OCI-LY7 (cell line): ENCODE results near the gene E2F3. TPM values are rescaled to one million over a fixed set of nuclear protein-coding genes. Genes with fewer than 3 reads are reported as not detected.

Experiments
- BruUV-seq: library from RNA; stranded (reverse); fragments of 400-500 nt; replicated peaks from 2 replicates; lab custom pipeline; 2021; lab: Mats Ljungman, UMichigan
- CTCF ChIA-PET: fragments of 300-600 bp; sonication (Branson Sonifier 250); formaldehyde crosslinking; loops from one replicate; lab custom pipeline; 2022; ENCODE audit warnings: antibody characterized with exemption; ENCODE audit not compliant: unreplicated experiment; lab: Charles Lee
- POLR2A ChIA-PET: fragments of 300-600 bp; sonication (Branson Sonifier 250); formaldehyde crosslinking; loops from one replicate; lab custom pipeline; 2022; ENCODE audit warnings: antibody characterized with exemption; lab: Charles Lee
- DNase-seq: peaks from one replicate; pipeline ENCODE4 v3.0.0-alpha.2; 2015; ENCODE audit warnings: low spot score
- H2AFZ ChIP-seq: fragments of 200-600 bp; sonication (generic), shearing (Covaris generic); 2 replicates; pipeline ENCODE4 v1.6.1; 2014; ENCODE audit warnings: mild to moderate bottlenecking, antibody characterized with exemption, low read length, moderate library complexity
- H3K27ac ChIP-seq: fragments of 200-600 bp; sonication (generic); 2 replicates; pipeline ENCODE4 v1.5.1; 2014; ENCODE audit warnings: mixed run types, low read depth, mild to moderate bottlenecking, moderate library complexity, low read length, inconsistent platforms; ENCODE audit not compliant: poor library complexity, severe bottlenecking
- H3K36me3 ChIP-seq: fragments of 200-600 bp; sonication (generic); 2 replicates; pipeline ENCODE4 v1.6.1; 2014; ENCODE audit warnings: mild to moderate bottlenecking, antibody characterized with exemption, low read length, moderate library complexity, mixed read lengths; ENCODE audit not compliant: insufficient read depth
- H3K4me1 ChIP-seq: fragments of 200-600 bp; sonication (generic); 2 replicates; pipeline ENCODE4 v1.5.1; 2014; ENCODE audit warnings: mild to moderate bottlenecking, low read length; ENCODE audit not compliant: insufficient read depth, poor library complexity, severe bottlenecking
- H3K4me2 ChIP-seq: fragments of 200-600 bp; sonication (generic); 2 replicates; pipeline ENCODE4 v1.6.1; 2014; ENCODE audit warnings: mild to moderate bottlenecking, low read length
- H3K4me3 ChIP-seq: fragments of 200-600 bp; sonication (generic); 2 replicates; pipeline ENCODE4 v1.5.1; 2014; ENCODE audit warnings: mild to moderate bottlenecking, low read depth, low read length; ENCODE audit not compliant: poor library complexity, severe bottlenecking
- H3K79me2 ChIP-seq: fragments of 200-600 bp; sonication (generic); 2 replicates; pipeline ENCODE4 v1.6.1; 2016; ENCODE audit warnings: low read depth, mild to moderate bottlenecking, low read length, moderate library complexity, mixed read lengths; ENCODE audit not compliant: insufficient read depth
- H3K9me2 ChIP-seq: fragments of 200-600 bp; sonication (generic); 2 replicates; pipeline ENCODE4 v1.6.1; 2016; ENCODE audit warnings: mild to moderate bottlenecking, low read length, mixed read lengths; ENCODE audit not compliant: insufficient read depth
- H3K9me3 ChIP-seq: fragments of 200-600 bp; sonication (generic); 2 replicates; pipeline ENCODE4 v1.6.1; 2014; ENCODE audit warnings: mild to moderate bottlenecking, mixed run types, low read length, mixed read lengths
- H4K20me1 ChIP-seq: fragments of 200-600 bp; sonication (generic); 2 replicates; pipeline ENCODE4 v1.6.1; 2014; ENCODE audit warnings: mild to moderate bottlenecking, antibody characterized with exemption, low read length, moderate library complexity, mixed read lengths; ENCODE audit not compliant: insufficient read depth
- EZH2phosphoT487 ChIP-seq: fragments of 200-600 bp; sonication (generic); IDR thresholded peaks from 2 replicates; pipeline ENCODE4 v1.6.1; 2018; ENCODE audit warnings: low read depth, borderline replicate concordance, mild to moderate bottlenecking, mixed run types, antibody characterized with exemption, low read length, moderate library complexity, mixed read lengths
- intact Hi-C: fragments of 100-400 bp; cut with micrococcal nuclease; formaldehyde crosslinking; loops from one replicate; pipeline ENCODE4 v1.10.0; 2022; ENCODE audit not compliant: unreplicated experiment
- total RNA-seq, 2 experiments: library from RNA; depleted of rRNA in 1 of 2; stranded (reverse); fragments of >200 nt in 1 of 2; shearing (Covaris generic) in 1 of 2; gene quantifications; 2 replicates each; pipeline ENCODE4 v1.2.3, GENCODE V29; 2014 to 2022
- TF ChIP-seq, protein P1 (sequence below): fragments of 200-600 bp; sonication (generic); conservative IDR thresholded peaks from 2 replicates; pipeline ENCODE4 v1.5.1; 2014; ENCODE audit warnings: mild to moderate bottlenecking, antibody characterized with exemption, low read length, moderate library complexity, mixed read lengths

Gene E2F3
- total RNA-seq, 2 experiments from 2014 or later = 12.4 to 31.2 TPM

DNA sequence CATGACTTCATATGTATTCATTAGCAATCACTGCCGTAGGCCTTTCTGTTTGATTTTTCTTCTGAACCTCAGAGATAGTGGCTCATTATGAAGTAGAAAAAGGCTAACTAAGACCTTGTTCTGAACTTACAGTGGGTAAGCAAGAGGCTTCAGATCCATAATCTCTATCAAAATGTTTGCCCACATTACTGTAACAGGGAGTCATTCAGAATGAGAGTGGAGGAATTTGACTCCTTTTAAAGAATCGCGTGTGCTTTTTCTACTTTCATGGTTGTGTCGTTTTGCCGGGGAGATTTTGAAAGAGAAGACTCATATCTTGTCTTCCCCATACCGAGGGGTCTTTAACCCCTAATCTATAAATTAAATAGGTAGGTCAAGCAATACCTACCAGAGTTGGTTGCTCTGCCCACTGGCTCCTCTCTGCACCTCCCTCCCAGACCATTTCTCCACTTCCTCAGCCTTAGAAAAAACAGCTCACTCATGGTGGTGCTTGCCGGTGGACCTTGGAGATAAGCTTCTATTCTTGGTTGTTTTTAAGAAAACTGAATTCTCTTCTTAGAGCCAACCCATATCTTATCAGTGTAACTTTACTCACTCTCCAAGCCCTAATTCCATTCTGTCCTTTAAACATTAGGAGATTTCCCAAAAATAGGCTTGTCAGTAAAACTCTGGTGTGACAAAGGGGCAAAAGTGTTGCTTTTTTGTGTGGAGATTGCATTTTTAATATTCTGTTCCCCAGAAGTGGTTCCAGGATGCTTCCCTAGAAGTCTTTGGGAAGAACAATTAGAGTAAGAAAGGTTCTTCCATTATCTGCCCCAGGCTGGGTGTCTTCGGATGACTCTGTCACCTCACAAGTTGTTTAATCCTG is 56.6 kb downstream of the E2F3 start:
- no peak overlapping the region for H3K4me2 ChIP-seq
- TF ChIP-seq, protein P1, sequence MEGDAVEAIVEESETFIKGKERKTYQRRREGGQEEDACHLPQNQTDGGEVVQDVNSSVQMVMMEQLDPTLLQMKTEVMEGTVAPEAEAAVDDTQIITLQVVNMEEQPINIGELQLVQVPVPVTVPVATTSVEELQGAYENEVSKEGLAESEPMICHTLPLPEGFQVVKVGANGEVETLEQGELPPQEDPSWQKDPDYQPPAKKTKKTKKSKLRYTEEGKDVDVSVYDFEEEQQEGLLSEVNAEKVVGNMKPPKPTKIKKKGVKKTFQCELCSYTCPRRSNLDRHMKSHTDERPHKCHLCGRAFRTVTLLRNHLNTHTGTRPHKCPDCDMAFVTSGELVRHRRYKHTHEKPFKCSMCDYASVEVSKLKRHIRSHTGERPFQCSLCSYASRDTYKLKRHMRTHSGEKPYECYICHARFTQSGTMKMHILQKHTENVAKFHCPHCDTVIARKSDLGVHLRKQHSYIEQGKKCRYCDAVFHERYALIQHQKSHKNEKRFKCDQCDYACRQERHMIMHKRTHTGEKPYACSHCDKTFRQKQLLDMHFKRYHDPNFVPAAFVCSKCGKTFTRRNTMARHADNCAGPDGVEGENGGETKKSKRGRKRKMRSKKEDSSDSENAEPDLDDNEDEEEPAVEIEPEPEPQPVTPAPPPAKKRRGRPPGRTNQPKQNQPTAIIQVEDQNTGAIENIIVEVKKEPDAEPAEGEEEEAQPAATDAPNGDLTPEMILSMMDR = no peak
- TF ChIP-seq EZH2phosphoT487 = no peak
- BruUV-seq = TSS peak; percentile 3
- H3K9me3 ChIP-seq = no peaks in the 10 kb centered on the region
- ChIA-PET POLR2A (interaction anchor here (0.8 to 1.4 kb wide), 3 partner anchors 9 to 44 kb away, joined by 3 to 5 read pairs (median 4); no protein-coding TSS in a partner anchor), CTCF (no interaction called here)
- H3K4me1 ChIP-seq = no peaks in the 10 kb centered on the region
- no peak overlapping the region for H3K27ac ChIP-seq
- H3K36me3 ChIP-seq = peaks cover 94% of the 10 kb centered on the region
- intact Hi-C loops = no loop called here
- no peak for DNase-seq
- H2AFZ ChIP-seq = no peak overlapping the region
- peaks cover 72% of the 10 kb centered on the region for H3K79me2 ChIP-seq
- no peak overlapping the region for H3K4me3 ChIP-seq
- peaks cover 16% of the 10 kb centered on the region; the same call in 1 of the 2 replicates for H4K20me1 ChIP-seq
- no peaks in the 10 kb centered on the region for H3K9me2 ChIP-seq

DNA sequence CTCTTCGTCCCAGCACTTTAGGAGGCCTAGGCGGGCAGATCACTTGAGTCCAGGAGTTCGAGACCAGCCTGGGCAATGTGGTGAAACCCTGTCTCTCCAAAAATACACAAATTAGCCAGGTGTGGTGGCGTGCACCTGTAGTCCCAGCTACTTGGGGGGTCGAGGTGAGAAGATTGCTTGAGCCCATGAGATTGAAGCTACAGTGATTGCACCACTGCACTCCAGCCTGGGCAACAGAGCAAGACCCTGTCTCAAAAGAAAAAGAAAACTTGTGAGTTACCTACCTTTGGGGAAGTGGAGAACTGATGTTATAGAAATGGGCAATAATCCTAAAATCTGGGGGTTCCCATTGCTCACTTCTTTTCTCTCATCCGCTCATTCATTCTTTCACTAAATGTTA is 58.0 kb downstream of the E2F3 start:
- Histone ChIP-seq H3K4me1 (no peaks in the 10 kb centered on the region), H4K20me1 (peaks cover 14% of the 10 kb centered on the region; the same call in 1 of the 2 replicates), H3K9me2 (no peaks in the 10 kb centered on the region), H3K4me2 (no peak overlapping the region), H3K36me3 (peaks cover 93% of the 10 kb centered on the region), H3K9me3 (no peaks in the 10 kb centered on the region), H3K79me2 (peaks cover 71% of the 10 kb centered on the region), H3K27ac (no peak overlapping the region), H2AFZ (no peak overlapping the region), H3K4me3 (no peak overlapping the region)
- no peak for DNase-seq
- intact Hi-C loops = no loop called here
- CTCF ChIA-PET = no interaction called here
- POLR2A ChIA-PET = no interaction called here
- BruUV-seq = no TSS peak
- TF ChIP-seq, protein P1 = no peak
- TF ChIP-seq EZH2phosphoT487 = no peak

DNA sequence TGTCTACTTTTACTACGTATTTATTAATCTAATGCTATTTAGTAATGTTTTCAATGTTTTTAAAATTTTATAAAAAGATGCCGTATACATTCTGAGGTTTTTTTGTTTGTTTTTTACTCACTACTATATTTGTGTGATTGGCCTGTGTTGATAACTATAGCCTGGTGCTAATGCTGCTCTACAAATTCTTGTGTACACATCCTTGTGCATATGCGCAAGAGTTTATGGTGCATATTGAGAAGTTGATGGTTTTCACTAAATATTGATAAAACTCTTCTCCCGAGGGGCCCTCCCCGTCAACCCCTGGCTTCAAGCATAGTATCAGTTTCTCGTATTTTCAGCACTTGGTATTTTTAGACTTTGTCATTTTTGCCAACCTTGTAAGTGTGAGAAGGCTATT is 59.9 kb downstream of the E2F3 start:
- Histone ChIP-seq H3K4me1 (no peaks in the 10 kb centered on the region), H3K4me3 (no peak overlapping the region), H3K36me3 (peaks cover 88% of the 10 kb centered on the region), H3K9me2 (no peaks in the 10 kb centered on the region), H3K9me3 (no peaks in the 10 kb centered on the region), H4K20me1 (no peaks in the 10 kb centered on the region), H3K27ac (no peak overlapping the region), H2AFZ (no peak overlapping the region), H3K4me2 (no peak overlapping the region), H3K79me2 (peaks cover 58% of the 10 kb centered on the region)
- intact Hi-C loops = no loop called here
- DNase-seq = no peak
- ChIA-PET POLR2A (interaction anchor here (1.2 kb wide), 1 partner anchor 11 kb away, joined by 4 read pairs; no protein-coding TSS in a partner anchor), CTCF (no interaction called here)
- no TSS peak for BruUV-seq
- no peak for TF ChIP-seq EZH2phosphoT487
- TF ChIP-seq, protein P1 = no peak
